Thoracic aorta (tissue), 2 donors: Measurements from ENCODE around the gene METTL14. TPM values are rescaled to one million over a fixed set of nuclear protein-coding genes. Genes with fewer than 3 reads are reported as not detected.

Experiments used
- ATAC-seq: fragments of 150-250 bp; one replicate; pipeline ENCODE4 v1.8.0; 2017; ENCODE audit warnings: low read depth; ENCODE audit not compliant: insufficient number of reproducible peaks, low FRiP score
- DNase-seq: peaks from one replicate; pipeline ENCODE4 v3.0.0-alpha.2; 2020; ENCODE audit warnings: low spot score
- H3K27ac ChIP-seq, 2 donors: fragments of 200-600 bp; sonication (generic); 1 replicate in 1 of 2; 2 replicates in 1 of 2; pipeline ENCODE4 v1.5.1; 2016; ENCODE audit warnings: mild to moderate bottlenecking in 2 of 2, moderate library complexity in 2 of 2
- H3K27me3 ChIP-seq: fragments of 200-600 bp; sonication (generic); replicated peaks from 2 replicates; pipeline ENCODE4 v1.6.0; 2016; ENCODE audit warnings: mild to moderate bottlenecking; ENCODE audit not compliant: insufficient read depth
- H3K36me3 ChIP-seq: fragments of 200-600 bp; sonication (generic); one replicate; pipeline ENCODE4 v1.5.1; 2016
- H3K4me1 ChIP-seq, 2 donors: fragments of 200-600 bp; sonication (generic); 1 replicate in 1 of 2; 2 replicates in 1 of 2; pipeline versions ENCODE4 v1.5.1 to v1.6.0; 2016; ENCODE audit warnings: low read depth in 2 of 2, mild to moderate bottlenecking in 1 of 2; ENCODE audit not compliant: control insufficient read depth in 1 of 2
- H3K4me3 ChIP-seq: fragments of 200-600 bp; sonication (generic); 2 replicates; pipeline ENCODE4 v1.5.1; 2016; ENCODE audit warnings: mild to moderate bottlenecking
- H3K9me3 ChIP-seq: fragments of 200-600 bp; sonication (generic); 2 replicates; pipeline ENCODE4 v1.5.1; 2016
- total RNA-seq, 2 donors: library from RNA; depleted of rRNA; stranded (reverse); fragments of >200 nt; gene quantifications; one replicate each; pipeline versions ENCODE4 v1.1.0 to v1.2.3, GENCODE V29; 2016
- TF ChIP-seq, protein P1 (sequence below): fragments of 200-600 bp; sonication (generic); IDR thresholded peaks from one replicate; pipeline ENCODE4 v1.5.1; 2019; ENCODE audit warnings: antibody characterized with exemption

METTL14 gene
- total RNA-seq, 2 donors from 2014 or later: 23.0 to 61.9 TPM

DNA sequence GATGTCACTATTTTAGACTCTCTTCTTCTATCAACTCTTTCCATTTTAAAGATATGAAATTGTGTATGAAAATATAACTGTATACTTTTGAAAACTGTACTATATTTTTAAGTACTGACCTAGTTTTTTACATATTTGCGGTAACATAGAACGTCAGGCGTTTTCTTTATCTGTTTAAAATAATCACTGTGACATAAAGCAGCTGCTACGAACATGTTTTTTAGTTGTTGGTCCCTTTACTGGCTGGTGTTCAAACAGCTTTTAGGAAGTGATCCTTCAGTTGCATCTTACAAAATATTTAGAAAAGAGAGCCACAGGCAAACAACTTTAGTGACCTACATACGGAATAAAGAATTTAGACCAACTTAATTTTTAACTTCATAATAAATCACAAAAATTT, 73.1 kb downstream of the METTL14 start:
- Histone ChIP-seq H3K27me3 (no peaks in the 10 kb centered on the region), H3K4me3 (peak overlapping the region; percentile 3), H3K9me3 (no peaks in the 10 kb centered on the region), H3K27ac (peak overlapping the region; percentile 70 to 83), H3K36me3 (no peaks in the 10 kb centered on the region), H3K4me1 (peaks cover 78 to 98% of the 10 kb centered on the region in 2 donors)
- TF ChIP-seq, protein P1, sequence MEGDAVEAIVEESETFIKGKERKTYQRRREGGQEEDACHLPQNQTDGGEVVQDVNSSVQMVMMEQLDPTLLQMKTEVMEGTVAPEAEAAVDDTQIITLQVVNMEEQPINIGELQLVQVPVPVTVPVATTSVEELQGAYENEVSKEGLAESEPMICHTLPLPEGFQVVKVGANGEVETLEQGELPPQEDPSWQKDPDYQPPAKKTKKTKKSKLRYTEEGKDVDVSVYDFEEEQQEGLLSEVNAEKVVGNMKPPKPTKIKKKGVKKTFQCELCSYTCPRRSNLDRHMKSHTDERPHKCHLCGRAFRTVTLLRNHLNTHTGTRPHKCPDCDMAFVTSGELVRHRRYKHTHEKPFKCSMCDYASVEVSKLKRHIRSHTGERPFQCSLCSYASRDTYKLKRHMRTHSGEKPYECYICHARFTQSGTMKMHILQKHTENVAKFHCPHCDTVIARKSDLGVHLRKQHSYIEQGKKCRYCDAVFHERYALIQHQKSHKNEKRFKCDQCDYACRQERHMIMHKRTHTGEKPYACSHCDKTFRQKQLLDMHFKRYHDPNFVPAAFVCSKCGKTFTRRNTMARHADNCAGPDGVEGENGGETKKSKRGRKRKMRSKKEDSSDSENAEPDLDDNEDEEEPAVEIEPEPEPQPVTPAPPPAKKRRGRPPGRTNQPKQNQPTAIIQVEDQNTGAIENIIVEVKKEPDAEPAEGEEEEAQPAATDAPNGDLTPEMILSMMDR: no peak
- ATAC-seq (no peak), DNase-seq (no peak)

DNA sequence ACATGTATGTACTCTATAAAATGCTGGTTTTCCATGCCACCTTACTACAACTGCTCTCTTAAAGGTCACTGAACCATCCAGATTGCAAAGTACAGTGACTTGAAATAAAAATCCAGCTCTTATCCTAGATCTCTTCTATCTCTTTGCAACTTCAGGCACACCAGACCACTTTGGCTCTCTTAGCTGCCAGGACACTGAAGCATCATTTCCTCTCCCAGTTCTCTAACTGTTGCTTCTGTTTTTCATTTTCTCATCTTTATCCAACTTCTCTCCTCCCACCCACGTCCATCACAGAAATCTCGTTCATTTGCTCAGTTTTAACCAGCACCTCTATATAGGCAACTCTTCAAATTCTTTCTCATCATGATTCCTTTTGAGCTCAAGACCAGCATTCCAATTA, 74.3 kb downstream of the METTL14 start:
- Histone ChIP-seq H3K27me3 (no peaks in the 10 kb centered on the region), H3K4me3 (no peak overlapping the region), H3K36me3 (no peaks in the 10 kb centered on the region), H3K27ac (peak overlapping the region; percentile 70 to 83), H3K4me1 (peaks cover 79 to 98% of the 10 kb centered on the region in 2 donors), H3K9me3 (no peaks in the 10 kb centered on the region)
- TF ChIP-seq, protein P1: no peak
- no peak for DNase-seq
- ATAC-seq: no peak

DNA sequence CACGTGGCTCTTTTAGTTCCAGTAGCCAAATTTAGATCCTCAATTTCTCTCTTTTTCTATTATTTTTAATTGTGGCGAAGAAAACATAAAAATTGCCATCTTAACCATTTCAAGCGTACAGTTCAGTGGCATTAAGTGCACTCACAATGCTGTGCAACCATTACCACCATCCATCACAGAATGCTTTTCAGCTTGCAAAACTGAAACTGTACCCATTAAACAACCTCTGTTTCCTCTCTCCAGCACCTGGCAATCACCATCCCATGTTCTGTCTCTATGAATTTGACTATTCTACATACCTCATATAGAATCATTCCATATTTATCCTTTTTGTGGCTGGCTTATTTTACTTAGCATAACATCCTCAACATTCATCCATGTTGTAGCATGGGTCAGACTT, 74.9 kb downstream of the METTL14 start:
- no peak for ATAC-seq
- no peak overlapping the region for H3K4me3 ChIP-seq
- no peaks in the 10 kb centered on the region for H3K27me3 ChIP-seq
- TF ChIP-seq, protein P1: no peak
- H3K27ac ChIP-seq: peak overlapping the region; percentile 70 to 83
- H3K4me1 ChIP-seq: peaks cover 80 to 98% of the 10 kb centered on the region in 2 donors
- no peak for DNase-seq
- H3K9me3 ChIP-seq: no peaks in the 10 kb centered on the region
- no peaks in the 10 kb centered on the region for H3K36me3 ChIP-seq

DNA sequence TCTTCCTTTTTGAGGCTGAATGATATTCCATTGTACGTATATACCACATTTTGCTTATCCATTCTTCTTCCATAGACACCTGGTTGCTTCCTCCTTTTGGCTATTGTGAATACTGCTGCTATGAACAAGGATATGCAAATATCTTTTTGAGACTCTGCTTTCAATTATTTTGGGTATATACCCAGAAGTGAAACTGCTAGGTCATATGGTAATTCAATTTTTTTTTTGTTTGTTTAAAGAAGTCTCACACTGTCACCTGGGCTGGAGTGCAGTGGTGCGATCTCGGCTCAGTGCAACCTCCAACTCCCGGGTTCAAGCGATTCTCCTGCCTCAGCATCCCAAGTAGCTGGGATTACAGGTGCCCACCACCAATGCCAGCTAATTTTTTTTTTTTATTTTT, 75.3 kb downstream of the METTL14 start:
- H3K4me3 ChIP-seq: no peak overlapping the region
- H3K36me3 ChIP-seq: no peaks in the 10 kb centered on the region
- H3K27me3 ChIP-seq: no peaks in the 10 kb centered on the region
- H3K9me3 ChIP-seq: no peaks in the 10 kb centered on the region
- H3K27ac ChIP-seq: peak overlapping the region; percentile 70 to 83
- no peak for DNase-seq
- TF ChIP-seq, protein P1: no peak
- ATAC-seq: no peak
- peaks cover 78 to 95% of the 10 kb centered on the region in 2 donors for H3K4me1 ChIP-seq

DNA sequence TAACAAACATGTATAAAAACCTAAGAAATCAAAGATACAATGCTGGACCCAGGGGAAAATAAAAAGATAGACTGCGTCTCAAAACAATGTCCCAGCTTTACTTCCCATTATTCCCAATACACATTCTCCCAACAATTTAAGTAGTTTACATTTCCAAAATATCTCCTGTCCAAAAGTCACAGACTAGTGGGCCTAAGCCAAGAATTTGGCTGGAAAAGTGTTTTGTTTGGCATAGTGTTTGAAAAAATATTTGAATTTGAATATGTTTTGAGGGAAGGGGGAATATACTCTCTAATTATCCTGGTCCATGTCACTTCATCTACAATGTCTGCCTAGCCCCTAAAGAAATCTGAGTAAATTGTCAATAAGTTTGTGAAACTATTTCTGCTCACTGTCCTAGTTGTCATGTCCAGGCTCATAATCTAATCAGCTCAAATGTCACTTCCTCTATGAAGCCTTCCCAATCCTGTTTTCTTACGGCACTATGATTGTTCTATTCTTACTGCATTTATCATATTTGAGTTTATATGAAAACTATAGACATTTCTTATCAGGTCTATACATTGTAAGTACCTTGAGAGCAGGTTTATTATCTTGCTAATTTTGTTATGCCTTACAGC, 76.3 kb downstream of the METTL14 start:
- no peak for DNase-seq
- no peak for ATAC-seq
- Histone ChIP-seq H3K4me3 (no peak overlapping the region), H3K4me1 (peaks cover 78 to 95% of the 10 kb centered on the region in 2 donors), H3K36me3 (peaks cover 4% of the 10 kb centered on the region), H3K27me3 (no peaks in the 10 kb centered on the region), H3K27ac (peak overlapping the region; percentile 70 to 83), H3K9me3 (no peaks in the 10 kb centered on the region)
- TF ChIP-seq, protein P1: no peak
